Measurements from ENCODE around the gene METTL13. TPM values are rescaled to one million over a fixed set of nuclear protein-coding genes. Genes with fewer than 3 reads are reported as not detected.
A peak's percentile ranks its signal among the peaks of the same experiment; 100 is the strongest.

Gene METTL13
- total RNA-seq, 2 experiments from 2014 or later: 28.3 to 35.4 TPM

DNA sequence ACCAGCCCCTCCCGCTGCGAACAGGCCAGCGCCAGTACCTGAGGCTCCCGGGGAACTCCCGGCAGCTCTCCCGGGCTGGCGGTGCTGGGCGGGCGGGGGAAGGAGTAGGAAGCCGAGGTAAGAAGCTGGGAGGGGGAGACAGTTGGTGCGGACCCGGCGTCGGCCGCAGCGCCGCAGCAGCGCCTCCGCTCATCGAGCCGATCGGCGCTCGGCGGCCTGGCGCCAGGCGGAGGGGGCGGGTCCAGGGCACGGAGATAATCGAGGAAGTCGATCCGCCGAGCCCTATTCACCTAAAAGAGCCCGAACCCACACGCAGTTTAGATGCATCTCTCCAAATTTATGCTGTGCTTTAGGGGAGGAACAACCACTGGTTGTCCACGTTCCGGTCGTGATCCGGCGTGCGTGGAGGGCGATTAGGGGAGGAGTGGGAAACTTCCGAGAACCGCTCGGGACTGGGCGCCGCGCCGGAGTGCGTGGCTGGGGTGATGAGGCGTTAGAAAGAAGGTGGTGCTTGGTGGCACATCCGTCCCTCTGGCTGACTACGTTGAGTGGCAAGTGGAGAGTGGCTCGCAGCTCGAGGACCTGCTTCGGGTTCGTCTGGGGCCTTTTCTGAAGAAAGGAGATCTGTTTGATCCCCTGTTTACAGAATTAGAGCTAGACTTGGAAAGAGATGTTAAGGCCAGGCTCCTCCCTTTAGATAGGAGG is 39.4 kb upstream of the METTL13 start, which contains the start of gene VAMP4:
TSS of gene VAMP4 (minus strand) at position 194 of the 705 bp plus-strand sequence. CDS start 3,651 bp downstream, outside the sequence.
- ChIA-PET CTCF (ENCODE audit: unreplicated experiment) (interaction anchor here (0.6 kb wide), 1 partner anchor 39 kb away, joined by 3 read pairs; no protein-coding TSS in a partner anchor), POLR2A (interaction anchor here (0.9 to 4.4 kb wide), 10 partner anchors 9 to 640 kb away, joined by 3 to 53 read pairs (median 3); partner anchors contain the start of genes DNM3 and METTL13)
- no TSS peak for BruUV-seq (replicated peaks)

DNA sequence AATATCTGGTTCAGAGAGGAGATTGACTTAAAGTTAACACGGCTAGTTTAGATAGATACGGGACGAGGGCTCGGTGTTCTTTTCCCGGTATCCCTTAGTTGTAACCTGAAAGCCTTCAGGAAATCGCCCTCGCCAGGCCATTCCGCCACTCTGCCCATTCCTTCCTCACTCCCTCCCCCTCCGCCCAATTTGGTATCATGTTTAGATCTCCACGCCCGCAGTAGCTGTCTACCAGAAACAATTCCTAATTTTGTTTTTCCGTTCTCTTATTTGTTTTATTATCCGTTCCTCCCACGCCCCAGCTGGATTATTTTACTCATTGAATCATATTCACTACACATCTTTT is 38.9 kb upstream of the METTL13 start:
- Histone ChIP-seq H3K79me2 (ENCODE audit: insufficient read depth, low read depth, low read length) (peaks cover 12% of the 10 kb centered on the region; the same call in 1 of the 2 replicates), H3K9me2 (ENCODE audit: insufficient read depth, low read length) (no peaks in the 10 kb centered on the region), H3K4me2 (ENCODE audit: low read length) (peak overlapping the region; percentile 79), H3K27ac (ENCODE audit: low read depth, low read length, poor library complexity, severe bottlenecking) (peak overlapping the region; percentile 66), H3K36me3 (ENCODE audit: insufficient read depth, low read length) (no peaks in the 10 kb centered on the region), H3K4me1 (ENCODE audit: insufficient read depth, low read length, poor library complexity, severe bottlenecking) (peaks cover 30% of the 10 kb centered on the region), H2AFZ (ENCODE audit: low read length) (peak overlapping the region; percentile 84), H4K20me1 (ENCODE audit: insufficient read depth, low read length) (no peaks in the 10 kb centered on the region), H3K4me3 (ENCODE audit: low read depth, low read length, poor library complexity, severe bottlenecking) (peak overlapping the region; percentile 85), H3K9me3 (ENCODE audit: low read length) (no peaks in the 10 kb centered on the region)
- intact Hi-C loops (cut with micrococcal nuclease; ENCODE audit: unreplicated experiment): loop anchor here (2.0 to 5.0 kb wide), 3 partner anchors 258 to 790 kb away; partner anchors contain the start of genes PRRC2C and SUCO
- POLR2A ChIA-PET: interaction anchor here (0.6 to 4.4 kb wide), 11 partner anchors 18 to 1727 kb away, joined by 3 to 53 read pairs (median 3); partner anchors contain the start of gene METTL13
- no peak for DNase-seq (ENCODE audit: low spot score)
- BruUV-seq (replicated peaks): TSS peak; percentile 89
- no peak for TF ChIP-seq EZH2phosphoT487 (IDR thresholded peaks at IDR 0.05; ENCODE audit: borderline replicate concordance, low read depth, low read length)
- TF ChIP-seq, protein P1, sequence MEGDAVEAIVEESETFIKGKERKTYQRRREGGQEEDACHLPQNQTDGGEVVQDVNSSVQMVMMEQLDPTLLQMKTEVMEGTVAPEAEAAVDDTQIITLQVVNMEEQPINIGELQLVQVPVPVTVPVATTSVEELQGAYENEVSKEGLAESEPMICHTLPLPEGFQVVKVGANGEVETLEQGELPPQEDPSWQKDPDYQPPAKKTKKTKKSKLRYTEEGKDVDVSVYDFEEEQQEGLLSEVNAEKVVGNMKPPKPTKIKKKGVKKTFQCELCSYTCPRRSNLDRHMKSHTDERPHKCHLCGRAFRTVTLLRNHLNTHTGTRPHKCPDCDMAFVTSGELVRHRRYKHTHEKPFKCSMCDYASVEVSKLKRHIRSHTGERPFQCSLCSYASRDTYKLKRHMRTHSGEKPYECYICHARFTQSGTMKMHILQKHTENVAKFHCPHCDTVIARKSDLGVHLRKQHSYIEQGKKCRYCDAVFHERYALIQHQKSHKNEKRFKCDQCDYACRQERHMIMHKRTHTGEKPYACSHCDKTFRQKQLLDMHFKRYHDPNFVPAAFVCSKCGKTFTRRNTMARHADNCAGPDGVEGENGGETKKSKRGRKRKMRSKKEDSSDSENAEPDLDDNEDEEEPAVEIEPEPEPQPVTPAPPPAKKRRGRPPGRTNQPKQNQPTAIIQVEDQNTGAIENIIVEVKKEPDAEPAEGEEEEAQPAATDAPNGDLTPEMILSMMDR (conservative IDR thresholded peaks at IDR 0.05; ENCODE audit: low read length): no peak
- CTCF ChIA-PET (ENCODE audit: unreplicated experiment): interaction anchor here (0.6 kb wide), 1 partner anchor 42 kb away, joined by 3 read pairs; no protein-coding TSS in a partner anchor

More for the DNA sequence above, 39.4 kb upstream of the METTL13 start, which contains the start of gene VAMP4:
- TF ChIP-seq, protein P1 (conservative IDR thresholded peaks at IDR 0.05; ENCODE audit: low read length): no peak
- no peak for TF ChIP-seq EZH2phosphoT487 (IDR thresholded peaks at IDR 0.05; ENCODE audit: borderline replicate concordance, low read depth, low read length)
- peak; percentile 90 for DNase-seq (ENCODE audit: low spot score)
- Histone ChIP-seq H3K36me3 (ENCODE audit: insufficient read depth, low read length) (peaks cover 1% of the 10 kb centered on the region), H3K4me1 (ENCODE audit: insufficient read depth, low read length, poor library complexity, severe bottlenecking) (peaks cover 30% of the 10 kb centered on the region), H3K27ac (ENCODE audit: low read depth, low read length, poor library complexity, severe bottlenecking) (peak within 1 kb of the TSS; percentile 66), H4K20me1 (ENCODE audit: insufficient read depth, low read length) (no peaks in the 10 kb centered on the region), H2AFZ (ENCODE audit: low read length) (peak within 1 kb of the TSS; percentile 84), H3K4me2 (ENCODE audit: low read length) (peak within 1 kb of the TSS; percentile 88), H3K9me2 (ENCODE audit: insufficient read depth, low read length) (no peaks in the 10 kb centered on the region), H3K79me2 (ENCODE audit: insufficient read depth, low read depth, low read length) (peaks cover 12% of the 10 kb centered on the region; the same call in 1 of the 2 replicates), H3K4me3 (ENCODE audit: low read depth, low read length, poor library complexity, severe bottlenecking) (peak within 1 kb of the TSS; percentile 85), H3K9me3 (ENCODE audit: low read length) (no peaks in the 10 kb centered on the region)
- intact Hi-C loops (cut with micrococcal nuclease; ENCODE audit: unreplicated experiment): loop anchor here (1.0 to 5.0 kb wide), 4 partner anchors 39 to 790 kb away; partner anchors contain the start of genes METTL13, PRRC2C and SUCO

All from OCI-LY7 (cell line).